NOMO-1 treated with DMSO at 0.1 percent for 48 hours (cell line): Measurements from ENCODE around the gene PYROXD2.

Experiments
- DNase-seq: peaks from one replicate; lab custom pipeline; 2025; ENCODE audit not compliant: unreplicated experiment; lab: John Stamatoyannopoulos, UW

Gene PYROXD2

DNA sequence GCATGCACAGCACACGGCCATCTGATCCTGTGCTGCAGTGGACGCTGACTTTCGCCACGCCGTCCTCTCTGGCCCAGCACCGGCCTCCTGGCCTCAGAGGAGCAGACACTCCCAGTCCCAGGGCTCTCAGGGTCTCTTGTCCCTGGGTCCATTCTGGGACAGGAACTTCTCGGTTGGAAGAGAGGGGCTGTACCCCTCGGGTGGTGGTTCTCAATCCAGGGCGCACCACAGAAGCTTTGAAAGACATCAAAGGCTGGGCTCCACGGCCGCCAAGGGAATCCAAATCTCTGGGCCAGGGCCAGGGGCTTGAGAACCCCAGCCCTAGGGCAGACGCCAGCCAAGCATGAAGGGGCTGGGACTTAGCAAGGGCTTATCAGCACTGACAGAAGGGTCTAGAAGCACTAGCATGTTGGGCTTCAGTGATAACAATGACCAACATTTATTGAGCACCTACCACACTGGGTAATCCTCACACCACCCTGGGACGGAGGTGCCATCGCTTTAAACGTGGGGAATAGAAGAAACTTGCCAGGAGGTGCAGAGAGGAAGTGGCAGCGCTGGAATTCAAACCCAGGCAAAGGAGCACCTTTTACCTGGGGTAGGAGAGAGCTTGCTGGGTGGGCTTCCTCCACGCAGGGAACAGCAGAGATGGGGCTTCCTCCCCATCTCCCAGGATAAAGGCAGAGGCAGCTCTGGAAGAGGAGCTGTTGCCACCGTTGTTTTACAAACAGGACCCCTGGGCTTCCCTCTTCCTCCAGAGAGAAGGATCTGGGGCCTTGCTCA is 1.8 kb upstream of the PYROXD2 start:
- DNase-seq: no peak

DNA sequence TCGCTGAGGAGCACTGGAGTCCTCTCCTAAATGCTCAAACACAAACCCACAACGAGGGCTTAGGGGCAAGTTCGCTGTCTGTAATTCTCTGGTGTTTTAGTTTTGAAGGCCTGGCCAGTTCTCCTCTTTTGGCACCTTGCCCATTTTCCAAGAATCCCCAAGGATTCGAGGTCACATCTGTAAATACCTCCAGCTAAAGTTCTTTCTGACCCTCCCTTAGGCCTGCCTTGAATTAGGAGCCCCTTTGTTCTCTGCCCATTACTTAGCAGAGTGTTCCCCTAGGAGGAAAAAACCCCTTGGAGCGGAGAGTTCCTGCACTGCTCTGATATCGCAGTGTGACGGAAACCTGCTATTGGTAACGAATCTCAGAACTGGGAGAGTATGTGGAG is 743 bp upstream of the PYROXD2 start:
- no peak for DNase-seq

DNA sequence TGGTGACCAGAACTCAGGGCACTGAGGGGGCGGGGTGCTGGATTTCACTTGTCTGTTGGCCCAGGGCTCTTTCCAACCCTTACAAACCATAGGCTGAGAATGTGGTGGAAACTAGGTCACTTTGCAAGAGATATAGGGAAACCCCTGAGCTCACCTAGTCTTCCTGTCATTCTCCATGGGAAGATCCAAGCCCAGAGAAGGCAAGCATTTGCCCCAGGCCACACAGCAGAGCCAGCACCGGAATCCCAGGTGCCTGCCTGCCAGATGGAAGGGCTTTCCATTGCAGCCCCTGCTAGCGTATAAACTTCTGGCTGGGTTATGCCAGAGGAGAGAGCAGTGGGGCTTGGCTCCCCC is 427 bp downstream of the PYROXD2 start:
- DNase-seq: no peak

DNA sequence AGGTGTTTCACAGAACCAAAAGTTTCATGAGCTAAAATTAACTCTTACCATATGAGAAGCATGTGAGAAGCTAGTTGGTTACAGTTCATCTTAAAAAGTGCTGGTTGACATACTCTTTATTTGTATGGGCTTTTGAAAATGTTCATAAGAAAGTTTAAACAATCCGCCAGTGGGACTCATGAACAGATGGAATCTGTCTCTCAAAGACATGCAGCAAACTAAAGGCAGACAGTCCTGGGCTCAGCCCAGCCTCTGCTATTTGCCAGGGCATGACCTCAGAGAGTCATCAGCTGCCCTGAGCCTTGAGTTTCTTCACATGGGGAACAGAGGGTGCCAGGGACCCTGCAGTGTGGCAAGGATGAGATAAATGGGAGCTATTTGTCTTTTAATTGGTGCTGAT is 3.2 kb downstream of the PYROXD2 start:
- DNase-seq: no peak

DNA sequence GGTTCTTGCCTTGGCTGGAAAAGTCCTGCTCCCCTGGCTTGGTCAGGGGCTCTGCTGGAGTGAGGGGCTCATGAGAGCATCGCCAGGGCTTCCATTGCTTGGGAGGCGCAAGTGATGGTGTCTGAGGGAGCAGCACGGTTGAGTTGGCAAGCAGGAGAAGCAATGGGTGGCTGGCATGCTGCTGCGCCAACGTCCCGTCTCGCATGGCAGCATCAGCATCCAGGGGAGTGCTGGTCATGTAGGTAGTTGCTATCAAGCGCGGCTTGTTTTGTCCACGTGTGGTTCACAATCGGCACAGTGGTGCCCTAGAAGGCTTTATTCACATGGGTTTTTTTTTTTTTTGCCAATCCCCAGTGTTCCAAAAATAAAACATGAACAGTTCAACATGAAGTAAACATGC is 3.8 kb downstream of the PYROXD2 start:
- DNase-seq: no peak

DNA sequence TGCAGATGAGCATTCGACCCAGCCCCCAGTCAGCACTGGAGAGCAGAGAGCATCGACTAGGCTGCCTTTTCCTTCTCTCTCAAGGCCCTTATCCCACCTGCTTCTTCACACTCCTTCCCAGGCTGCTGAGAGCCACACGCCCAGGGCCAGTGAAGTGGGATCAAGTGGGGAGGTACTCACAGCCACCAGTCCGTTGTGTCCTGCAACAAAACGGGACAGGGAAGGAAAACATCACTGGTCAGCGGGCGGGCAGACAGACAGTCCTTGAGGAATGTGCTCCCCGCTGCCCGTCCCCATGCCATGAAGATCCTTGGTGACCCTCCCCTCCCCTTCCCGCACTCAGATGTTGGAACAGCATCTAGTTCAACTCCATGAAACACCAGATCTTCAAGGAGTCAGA is 4.2 kb downstream of the PYROXD2 start:
- DNase-seq: no peak

DNA sequence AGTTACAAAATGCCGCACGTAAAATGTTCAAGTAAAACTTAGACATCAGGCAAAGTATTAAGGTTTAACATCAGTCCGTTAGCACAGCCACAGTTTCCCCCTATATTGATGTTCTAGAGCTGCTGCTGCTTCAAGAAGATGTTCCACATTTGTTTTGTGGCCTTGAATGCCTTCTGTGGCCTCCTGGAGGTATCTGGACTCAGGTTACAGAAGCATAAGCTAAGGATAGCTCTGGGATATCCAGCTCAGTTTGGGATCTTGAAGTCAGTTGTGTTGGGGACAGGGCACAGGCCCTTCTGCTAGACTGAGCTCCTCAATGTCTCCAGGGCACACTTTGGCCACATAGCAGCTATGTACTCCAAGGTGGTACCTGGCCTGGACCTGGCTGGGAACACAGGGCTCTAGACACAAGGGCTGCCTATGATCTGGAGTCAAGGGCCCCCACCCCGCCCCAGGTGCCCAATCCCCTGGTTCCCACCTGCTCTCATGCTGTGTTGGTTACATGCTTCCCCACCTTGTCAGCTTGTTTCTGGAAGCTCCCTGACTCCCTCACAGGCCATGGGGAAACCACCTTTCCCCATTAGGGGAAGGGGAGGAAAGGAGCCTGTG is 4.7 kb downstream of the PYROXD2 start:
- DNase-seq: no peak

DNA sequence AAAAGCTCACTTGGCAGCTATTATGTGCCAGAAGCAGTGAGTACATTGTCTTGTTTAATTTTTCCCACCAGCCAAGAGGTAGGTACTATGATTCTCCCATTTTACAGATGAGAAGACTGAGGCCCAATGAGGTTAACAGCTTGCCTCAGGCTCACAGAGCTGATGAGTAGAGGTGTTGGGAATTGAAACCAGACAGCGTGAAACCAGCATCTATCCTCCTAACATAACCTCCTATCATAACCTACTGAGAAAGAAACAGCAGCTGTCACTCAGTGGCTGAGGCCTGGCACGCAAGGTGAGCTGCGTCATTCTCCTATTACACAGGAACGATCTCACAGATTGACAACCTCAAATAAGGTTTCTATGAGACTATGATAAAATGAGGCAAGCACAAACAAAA is 6.2 kb downstream of the PYROXD2 start:
- DNase-seq: no peak

DNA sequence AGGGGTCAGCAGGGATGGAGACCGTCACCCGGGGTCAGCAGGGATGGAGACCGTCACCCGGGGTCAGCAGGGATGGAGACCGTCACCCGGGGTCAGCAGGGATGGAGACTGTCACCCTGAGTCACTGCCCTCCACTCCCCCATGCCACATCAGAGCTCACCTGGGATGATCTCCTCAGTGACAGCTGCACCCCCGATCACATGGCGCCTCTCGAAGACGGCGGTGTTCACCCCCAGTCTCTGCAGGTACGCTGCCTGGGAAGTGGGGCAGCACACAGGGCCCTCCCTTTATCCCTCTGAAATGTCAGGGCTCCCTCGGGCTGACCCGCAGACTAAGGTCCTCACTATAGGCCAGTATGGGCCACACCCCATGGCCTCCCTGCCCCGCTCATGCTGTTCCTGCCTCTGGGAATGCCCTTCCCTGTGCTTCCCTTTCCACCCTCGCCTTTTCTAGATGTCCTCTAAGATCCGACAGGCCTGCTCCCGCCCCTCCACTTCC is 7.2 kb downstream of the PYROXD2 start:
- no peak for DNase-seq

DNA sequence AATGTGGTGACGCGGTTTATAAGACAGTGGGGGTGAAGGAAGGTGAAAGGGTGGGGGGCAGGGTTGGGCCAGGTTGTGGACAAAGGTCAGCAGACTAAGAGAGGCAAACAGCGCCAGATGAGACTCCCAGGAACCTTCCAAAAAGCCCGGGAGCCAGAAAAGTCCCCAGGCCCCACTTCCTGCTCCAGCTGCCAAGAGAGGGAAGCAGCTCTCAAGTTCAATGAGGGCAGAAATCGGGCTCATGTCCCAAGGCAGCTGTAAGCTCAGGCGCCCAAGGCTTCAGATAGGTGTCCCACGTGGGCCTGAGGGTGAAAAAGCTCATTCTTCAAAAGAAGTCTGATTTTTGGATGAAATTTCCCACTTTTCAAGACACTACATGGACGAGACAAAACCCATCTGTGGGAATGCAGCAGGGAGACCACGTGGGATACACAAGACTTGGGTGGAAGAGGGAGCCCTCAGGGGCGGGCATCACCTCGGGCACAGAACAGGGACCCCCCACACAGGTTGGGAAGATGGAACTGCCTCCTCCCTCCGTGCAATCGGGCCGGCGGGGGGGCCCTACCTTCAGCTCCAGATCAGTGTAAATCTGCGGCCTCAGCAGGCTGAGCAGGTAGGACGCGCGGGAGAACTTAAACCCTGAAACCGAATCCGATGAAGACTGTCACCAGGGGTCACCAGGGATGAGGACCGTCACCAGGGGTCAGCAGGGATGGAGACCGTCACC is 7.8 kb downstream of the PYROXD2 start:
- no peak for DNase-seq

DNA sequence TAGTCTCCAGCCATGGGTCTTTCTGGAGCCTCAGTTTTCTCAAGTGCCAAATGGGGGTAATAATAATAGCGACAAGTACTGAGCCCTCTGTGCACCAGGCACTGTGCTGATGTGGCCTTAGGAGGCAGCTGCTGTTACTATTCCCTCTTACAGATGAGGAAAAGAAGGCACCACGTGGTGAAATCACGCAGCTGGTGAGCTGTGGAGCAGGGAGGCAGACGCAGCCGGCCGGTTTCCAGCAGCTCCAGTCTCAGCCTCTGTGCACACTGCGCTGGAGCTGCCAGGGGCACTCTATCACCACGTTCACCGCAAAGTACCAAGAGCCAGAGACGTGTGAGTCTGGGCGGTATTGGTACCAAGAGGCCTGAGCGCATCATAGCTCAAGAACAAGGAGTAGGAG is 9.6 kb downstream of the PYROXD2 start:
- no peak for DNase-seq

DNA sequence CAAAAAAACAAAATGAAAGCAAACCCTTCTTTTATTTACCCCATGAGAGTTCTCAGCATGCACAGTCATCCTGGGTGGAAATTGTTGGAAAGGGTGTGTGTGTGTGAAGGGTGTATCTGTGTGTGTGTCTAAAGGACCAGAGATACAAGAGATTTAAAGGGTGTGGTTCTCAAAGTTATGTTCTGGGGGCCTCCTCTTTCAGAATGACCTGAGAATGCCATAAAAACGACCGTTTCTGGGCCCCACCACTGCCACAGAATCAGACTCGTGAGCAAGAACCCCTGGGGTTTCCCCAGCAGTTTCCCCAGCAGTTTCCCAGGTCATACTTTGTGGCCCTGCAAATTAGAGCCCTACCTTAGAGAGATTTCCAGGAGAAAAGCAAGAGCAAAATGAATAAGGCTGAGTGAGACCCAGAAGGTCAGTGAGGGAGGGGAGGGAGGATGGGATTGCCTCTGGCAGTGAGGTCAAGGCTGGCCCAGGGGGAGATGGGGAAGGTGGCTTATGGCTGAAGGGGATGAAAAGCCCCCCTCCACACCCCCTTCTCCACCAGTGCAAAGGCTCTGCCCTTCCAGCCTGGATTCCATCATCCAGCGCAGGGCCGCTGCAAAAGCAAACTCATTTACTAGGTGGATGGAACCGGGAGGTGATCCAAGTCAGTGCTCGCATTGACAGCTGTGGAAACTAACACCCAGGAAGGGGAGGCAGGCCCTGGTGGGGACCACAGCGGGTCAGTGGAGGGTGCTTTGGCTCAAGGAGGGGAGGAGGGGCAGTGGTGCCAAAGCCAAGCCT is 10.2 kb downstream of the PYROXD2 start:
- DNase-seq: no peak

DNA sequence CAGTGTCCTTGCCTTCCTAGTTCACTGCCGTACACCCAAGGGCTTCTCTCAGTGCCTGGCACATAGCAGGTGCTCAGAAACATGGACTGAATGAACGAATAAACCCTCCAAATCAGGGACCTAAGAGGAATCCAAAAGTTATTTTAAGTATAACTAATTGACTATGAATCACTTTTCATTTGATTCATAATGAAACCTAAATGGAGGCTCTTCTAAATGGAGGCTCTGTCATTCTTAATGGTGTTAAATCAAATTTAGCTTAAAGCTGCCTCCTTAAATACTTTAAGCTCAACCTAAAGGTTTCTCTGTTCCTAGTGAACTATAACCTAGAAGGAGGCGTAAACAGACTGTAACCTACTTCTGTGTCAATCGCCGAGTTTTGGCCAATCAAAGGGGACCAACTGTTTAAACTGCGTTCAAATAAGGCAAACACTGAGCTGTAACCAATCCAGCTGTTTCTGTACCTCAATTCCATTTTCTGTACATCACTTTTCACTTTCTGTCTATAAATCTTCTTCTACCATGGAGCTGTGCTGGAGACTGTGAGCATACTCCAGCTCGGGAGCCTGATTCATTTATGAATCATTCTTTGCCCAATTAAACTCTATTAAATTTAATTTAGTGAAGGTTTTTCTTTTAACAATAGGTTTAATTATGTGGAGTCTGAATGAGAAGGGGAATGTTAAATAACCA is 11.0 kb downstream of the PYROXD2 start:
- DNase-seq: no peak

DNA sequence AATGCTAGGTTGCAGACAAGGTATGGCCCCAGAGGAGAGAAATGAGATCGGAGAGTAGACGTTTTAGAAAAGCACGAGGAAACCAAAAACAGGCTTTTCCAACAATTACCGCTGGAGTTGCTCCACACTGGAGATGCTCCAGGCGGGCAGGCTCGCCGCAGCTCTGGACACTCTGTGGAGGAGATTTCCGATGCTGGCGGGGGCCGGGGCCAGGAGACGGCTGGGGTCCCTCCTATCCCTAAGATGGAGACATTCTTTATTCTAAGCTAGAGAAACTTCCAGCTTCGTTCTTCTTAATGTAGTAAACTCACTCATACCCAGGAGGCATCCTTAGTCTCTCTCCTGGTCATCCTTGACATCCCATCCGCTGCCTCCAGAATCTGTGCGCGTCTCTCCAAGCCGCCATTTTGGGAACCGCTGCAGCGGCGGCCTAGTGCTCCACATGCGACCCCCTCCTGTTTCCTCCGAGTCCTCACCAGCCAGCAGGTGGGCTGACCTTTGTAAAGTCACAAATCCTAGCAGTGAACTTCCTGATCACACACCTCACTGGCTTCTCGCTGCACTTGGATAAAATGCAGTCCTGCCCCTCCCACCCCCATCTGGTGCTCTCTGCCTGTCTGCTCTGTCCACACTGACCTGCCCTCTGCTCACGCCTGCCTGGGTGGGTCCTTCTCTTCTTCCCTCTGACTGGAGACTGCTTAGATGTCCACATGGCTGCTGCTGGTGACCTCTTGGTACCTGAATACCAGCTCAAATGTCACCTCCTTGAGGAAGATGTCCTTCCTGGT is 11.9 kb downstream of the PYROXD2 start:
- DNase-seq: no peak

DNA sequence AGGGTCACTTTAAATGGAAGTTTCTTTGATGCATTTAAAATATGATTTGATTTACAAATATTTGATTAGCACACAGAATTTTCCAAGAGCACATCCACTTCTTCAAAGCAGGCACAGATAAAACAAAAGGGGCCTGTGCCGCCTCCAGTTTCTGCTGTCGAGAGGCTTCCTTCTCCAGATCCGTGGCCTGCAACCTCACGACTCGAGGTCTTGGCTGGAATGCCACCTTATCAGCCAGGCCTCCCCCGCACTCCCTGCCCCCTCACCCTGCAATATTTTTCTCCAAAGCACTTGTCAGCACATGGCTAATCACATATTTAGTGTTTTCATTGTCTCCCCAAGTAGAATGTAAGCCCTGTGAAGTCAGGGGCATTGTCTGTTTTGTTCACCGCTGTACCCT is 12.5 kb downstream of the PYROXD2 start:
- DNase-seq: no peak

DNA sequence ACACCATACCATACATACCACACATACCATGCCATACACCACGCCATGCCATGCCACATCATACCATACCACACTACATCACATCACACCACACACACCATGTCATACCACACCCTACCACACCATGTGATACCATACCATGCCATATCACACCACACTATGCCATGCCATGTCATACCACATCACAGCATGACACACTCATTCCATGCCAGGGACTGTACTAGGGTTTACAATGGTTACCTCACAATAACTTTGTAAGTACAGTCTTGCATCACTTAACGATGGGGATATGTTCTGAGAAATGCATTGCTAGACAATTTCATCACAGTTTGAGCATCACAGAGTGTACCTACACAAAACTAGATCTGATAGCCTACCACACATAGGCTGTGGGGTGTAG is 14.5 kb downstream of the PYROXD2 start:
- no peak for DNase-seq

DNA sequence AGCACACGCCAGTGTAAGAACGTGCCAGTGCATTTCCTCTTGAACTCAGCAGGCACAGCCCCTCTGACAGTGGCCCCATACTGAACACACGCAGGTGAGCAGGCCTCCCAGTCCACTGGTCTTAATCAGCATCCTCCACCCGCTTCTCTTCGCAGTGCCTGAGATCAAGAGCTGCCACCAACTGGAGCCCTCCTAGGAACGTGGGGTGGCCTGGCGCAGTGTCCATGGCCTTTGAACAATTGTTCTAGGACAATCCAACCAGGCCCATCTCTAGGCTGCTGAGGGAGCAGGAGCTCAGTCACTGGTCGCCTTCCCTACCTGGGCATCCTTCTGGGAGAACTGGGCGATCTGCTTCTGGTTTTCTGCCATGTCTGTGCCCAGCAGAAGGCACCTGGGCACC is 15.2 kb downstream of the PYROXD2 start:
- no peak for DNase-seq

DNA sequence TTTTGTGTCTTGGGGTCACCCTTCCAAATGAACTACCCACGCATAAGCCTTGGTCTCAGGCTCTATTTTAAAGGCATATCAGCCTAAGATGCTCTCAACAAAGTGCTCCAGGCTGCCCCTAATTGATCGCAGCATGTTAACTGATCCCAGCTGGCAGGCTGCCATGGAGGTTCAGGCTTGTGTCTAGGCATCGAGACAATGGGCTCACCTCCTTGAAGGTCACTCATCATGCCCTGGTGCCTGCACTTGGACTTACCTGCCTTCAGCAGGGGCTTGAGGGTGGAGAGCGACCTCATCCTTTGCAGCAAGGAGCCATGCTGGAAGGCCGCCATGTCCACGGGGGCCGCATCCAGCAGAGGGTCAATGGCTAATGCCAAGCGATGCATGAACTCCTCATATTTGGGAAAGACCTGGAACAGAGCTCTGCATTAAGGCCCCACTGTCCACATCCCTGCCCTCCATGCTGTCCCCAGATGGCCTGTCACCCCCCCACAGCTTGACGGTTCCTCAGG is 17.8 kb downstream of the PYROXD2 start:
- no peak for DNase-seq

DNA sequence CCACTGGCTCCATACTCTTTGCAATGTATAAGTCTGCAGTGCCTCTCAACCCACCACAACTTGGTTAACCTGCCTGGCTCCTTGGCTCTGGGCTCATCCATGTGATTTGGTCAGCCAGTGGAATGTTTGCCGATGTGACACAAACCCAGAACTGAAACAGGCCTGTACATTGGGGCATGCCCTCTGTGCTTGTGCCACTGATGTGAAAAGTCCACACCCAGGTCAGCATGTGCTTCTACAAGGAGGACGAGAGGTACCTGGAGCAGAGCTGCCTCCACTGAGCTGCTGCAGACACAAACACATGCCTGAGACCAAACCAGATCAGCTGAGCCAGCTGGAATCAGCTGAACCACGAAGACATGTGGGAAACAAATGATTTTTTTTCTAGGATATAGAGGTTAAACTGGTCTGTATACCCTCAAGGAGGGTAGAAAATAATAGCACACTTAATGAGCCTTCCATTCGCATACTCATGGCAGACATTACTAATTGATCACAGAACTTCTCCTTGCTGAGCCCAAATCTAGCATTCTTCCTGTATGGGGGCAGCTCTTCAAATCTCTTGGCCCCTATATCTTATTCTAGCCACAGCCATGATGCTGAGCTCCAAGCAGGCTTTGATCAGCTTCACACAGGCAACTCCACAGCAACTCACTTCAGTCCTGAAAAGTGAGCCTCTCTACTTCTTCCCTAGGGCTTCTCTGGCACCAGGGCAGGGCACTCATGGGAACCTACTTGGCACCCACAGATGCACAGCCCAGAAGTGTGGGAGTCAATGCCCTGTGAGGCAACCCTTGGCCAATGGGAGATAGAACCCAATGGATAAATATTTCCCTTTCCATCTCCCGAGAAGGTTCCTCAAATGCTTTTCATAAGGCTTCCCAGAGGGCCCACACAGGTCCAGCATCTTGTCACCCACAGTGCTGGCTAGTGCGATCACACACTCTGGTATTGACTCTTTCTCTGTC is 18.6 kb downstream of the PYROXD2 start:
- no peak for DNase-seq
